HepG2 (cell line): ENCODE data around the gene NME4. TPM values are rescaled to one million over a fixed set of nuclear protein-coding genes. Genes with fewer than 3 reads are reported as not detected.
A peak's percentile ranks its signal among the peaks of the same experiment; 100 is the strongest.
"Not testable (repeated sequence)": the region's sequence is repeated elsewhere in the genome, so short reads cannot be mapped to it uniquely, and the experiment has no call there.

Source experiments
- ATAC-seq: fragments of 200-7000 bp; cut with Tn5 transposase; 3 replicates; pipeline ENCODE4 v1.9.1; 2020; ENCODE audit warnings: mild to moderate bottlenecking, moderate library complexity
- BruUV-seq: library from RNA; stranded (reverse); fragments of 400-500 nt; replicated peaks from 2 replicates; lab custom pipeline; 2021; lab: Mats Ljungman, UMichigan
- CTCF ChIA-PET: fragments of 300-600 bp; formaldehyde crosslinking; extraction: SDS; loops from one replicate; lab custom pipeline; 2021; ENCODE audit warnings: low total read pairs, inconsistent platforms, low intra/inter-chr PET ratio; lab: Yijun Ruan, JAX
- POLR2A ChIA-PET: fragments of 350-600 bp; sonication (Branson Sonifier 250); formaldehyde crosslinking; loops from one replicate; lab custom pipeline; 2020; ENCODE audit warnings: antibody characterized with exemption, inconsistent platforms; lab: Yijun Ruan, JAX
- DNase-seq: peaks from one replicate; pipeline ENCODE4 v3.0.0-alpha.2; 2015; ENCODE audit warnings: low spot score
- FAIRE-seq: peaks from 3 replicates; lab custom pipeline; 2011; peaks lifted over from hg19 to GRCh38; lab: Jason Lieb, UNC
- H2AFZ ChIP-seq: one replicate; pipeline ENCODE4 v1.6.1; 2011; ENCODE audit warnings: low read length, inconsistent platforms
- H3K27ac ChIP-seq: fragments of 300-600 bp; 3 replicates; pipeline ENCODE4 v1.8.0; 2011; ENCODE audit warnings: mixed run types, mild to moderate bottlenecking, mixed read lengths, low read length, inconsistent platforms; ENCODE audit not compliant: insufficient read depth; ENCODE audit errors: extremely low read length
- H3K27me3 ChIP-seq, 2 experiments: fragments of 200-600 bp in 1 of 2; 2 replicates in 1 of 2; 3 replicates in 1 of 2; pipeline versions ENCODE4 v1.6.0 to v1.8.0; 2011; ENCODE audit warnings: low read length in 2 of 2, mild to moderate bottlenecking in 2 of 2, moderate library complexity in 2 of 2, inconsistent platforms in 1 of 2; ENCODE audit not compliant: insufficient read depth in 2 of 2, control insufficient read depth in 1 of 2
- H3K36me3 ChIP-seq, 2 experiments: fragments of 200-600 bp in 1 of 2; replicated peaks in 1 of 2; 2 replicates in 1 of 2; 3 replicates in 1 of 2; pipeline versions ENCODE4 v1.5.1 to v1.8.0; 2011; ENCODE audit warnings: low read length in 2 of 2, inconsistent platforms in 1 of 2; ENCODE audit not compliant: insufficient read depth in 2 of 2, control insufficient read depth in 1 of 2
- H3K4me1 ChIP-seq: 2 replicates; pipeline ENCODE4 v1.5.1; 2012; ENCODE audit warnings: low read length, inconsistent platforms; ENCODE audit not compliant: insufficient read depth
- H3K4me2 ChIP-seq: 2 replicates; pipeline ENCODE4 v1.6.0; 2011; ENCODE audit warnings: low read depth, low read length, inconsistent platforms
- H3K4me3 ChIP-seq, 3 experiments: fragments of 200-600 bp in 1 of 3; sonication (generic), shearing (Covaris generic) in 1 of 3; replicated peaks in 1 of 3; 2 replicates each; pipeline ENCODE4 v1.5.1; 2011 to 2016; ENCODE audit warnings: low read length in 3 of 3, inconsistent platforms in 2 of 3, low read depth in 2 of 3, mild to moderate bottlenecking in 2 of 3, control low read depth in 1 of 3, mixed read lengths in 1 of 3; ENCODE audit not compliant: insufficient read depth in 1 of 3
- H3K79me2 ChIP-seq: one replicate; pipeline ENCODE4 v1.6.1; 2011; ENCODE audit warnings: low read length, inconsistent platforms; ENCODE audit not compliant: insufficient read depth
- H3K9ac ChIP-seq: 2 replicates; pipeline ENCODE4 v1.6.0; 2011; ENCODE audit warnings: mild to moderate bottlenecking, low read depth, low read length, inconsistent platforms; ENCODE audit not compliant: insufficient read depth
- H3K9me3 ChIP-seq: 2 replicates; pipeline ENCODE4 v1.5.1; 2012; ENCODE audit warnings: mild to moderate bottlenecking, low read length
- H4K20me1 ChIP-seq: 2 replicates; pipeline ENCODE4 v1.6.0; 2011; ENCODE audit warnings: inconsistent platforms, mild to moderate bottlenecking, low read length, moderate library complexity; ENCODE audit not compliant: insufficient read depth
- HNRNPL ChIP-seq: fragments of 200-400 bp; formaldehyde crosslinking; IDR thresholded peaks from 2 replicates; pipeline ENCODE4 v1.6.1; 2017; ENCODE audit warnings: mild to moderate bottlenecking, low read depth, low read length
- NFE2 ChIP-seq: sonication (generic); formaldehyde crosslinking; IDR thresholded peaks from 2 replicates; pipeline ENCODE4 v1.4.0; 2020; ENCODE audit warnings: missing genetic modification reagents
- SP140L ChIP-seq: sonication (generic); formaldehyde crosslinking; IDR thresholded peaks from 2 replicates; pipeline ENCODE4 v1.4.0; 2020; ENCODE audit warnings: missing genetic modification reagents, borderline replicate concordance
- ZFP37 ChIP-seq: sonication (generic); formaldehyde crosslinking; IDR thresholded peaks from 2 replicates; pipeline ENCODE4 v1.4.0; 2020; ENCODE audit warnings: missing genetic modification reagents, borderline replicate concordance
- WGBS: methylation state at CpG from one replicate; pipeline ENCODE4 v1.1.6; 2017; ENCODE audit warnings: low lambda C conversion rate; 5-methylcytosine and 5-hydroxymethylcytosine counted together
- in situ Hi-C: cut with HindIII; loops from 2 replicates; pipeline ENCODE4 v1.10.0; 2017; ENCODE audit warnings: low pct_unique_long_range_greater_than_20kb; ENCODE audit not compliant: extremely low pct_ligation_motif_present
- intact Hi-C: fragments of 100-400 bp; cut with micrococcal nuclease; formaldehyde crosslinking; loops from one replicate; pipeline ENCODE4 v1.10.0; 2022; ENCODE audit not compliant: unreplicated experiment
- polyA plus RNA-seq, 8 experiments: library from polyadenylated mRNA; depleted of rRNA in 3 of 8; stranded (reverse) in 7 of 8; unstranded in 1 of 8; fragments of >200 nt; fragmentation: Illumina TruSeq in 4 of 8; extraction: Trizol in 4 of 8; gene quantifications; 2 replicates each; pipeline versions ENCODE4 v1.2.1 to v1.2.3, GENCODE V29; 2011 to 2016; ENCODE audit warnings: low read depth in 4 of 8, missing spikeins in 1 of 8, mixed read lengths in 1 of 8; ENCODE audit not compliant: insufficient read depth in 1 of 8
- total RNA-seq, 5 experiments: library from RNA; depleted of rRNA; stranded (reverse); fragments of >200 nt; fragmentation: Illumina TruSeq; extraction: Trizol; gene quantifications; 2 replicates each; pipeline ENCODE4 v1.2.3, GENCODE V29; 2016; ENCODE audit warnings: low read depth in 1 of 5

Gene NME4
- total and polyA plus RNA-seq, 2 of the 13 experiments (the other 11 are each of a cell fraction or from before 2014, with no cell fraction given): 121 to 263 TPM

DNA sequence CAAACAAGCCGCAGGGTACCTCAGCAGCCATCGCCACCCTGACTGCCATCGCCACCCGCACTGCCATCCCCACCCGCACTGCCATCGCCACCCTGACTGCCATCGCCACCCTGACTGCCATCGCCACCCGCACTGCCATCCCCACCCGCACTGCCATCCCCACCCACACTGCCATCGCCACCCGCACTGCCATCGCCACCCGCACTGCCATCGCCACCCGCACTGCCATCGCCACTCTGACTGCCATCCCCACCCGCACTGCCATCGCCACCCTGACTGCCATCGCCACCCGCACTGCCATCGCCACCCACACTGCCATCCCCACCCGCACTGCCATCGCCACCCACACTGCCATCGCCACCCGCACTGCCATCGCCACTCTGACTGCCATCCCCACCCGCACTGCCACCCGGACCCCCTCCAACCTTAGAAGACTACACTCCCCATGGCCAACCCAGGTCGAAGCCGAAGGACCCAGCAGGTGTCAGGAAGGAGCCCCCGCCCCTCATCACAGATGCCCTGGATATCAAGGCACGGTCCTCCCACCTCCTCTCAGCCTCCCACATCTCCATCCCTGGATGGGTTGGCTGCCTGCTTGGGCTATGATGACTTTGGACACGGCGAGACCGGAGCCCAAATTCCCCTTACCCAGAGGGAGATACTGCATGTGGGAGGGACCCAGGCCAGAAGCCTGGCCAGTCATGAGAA is 18.7 kb upstream of the NME4 start:
- TF ChIP-seq HNRNPL: peak; percentile 78
- POLR2A ChIA-PET: interaction anchor here (5.9 kb wide), 1 partner anchor 8 kb away, joined by 27 read pairs; the partner anchor contains the start of gene MRPL28
- H3K27me3 ChIP-seq, CTCF ChIA-PET, H3K27ac ChIP-seq, H3K9me3 ChIP-seq, in situ Hi-C loops, ATAC-seq, BruUV-seq, FAIRE-seq, H4K20me1 ChIP-seq, H2AFZ ChIP-seq, DNase-seq, H3K4me2 ChIP-seq, intact Hi-C loops, H3K9ac ChIP-seq, H3K4me3 ChIP-seq: not testable (repeated sequence)
- 92% methylated on average over 35 of the region's 36 CpGs for WGBS
- Histone ChIP-seq H3K36me3 (peaks cover 16 to 22% of the 10 kb centered on the region in 2 experiments; a peak in 4 of 5 replicates), H3K4me1 (peaks cover 27% of the 10 kb centered on the region), H3K79me2 (peaks cover 16% of the 10 kb centered on the region)

GRCh38 chr16:378821-379182 is 18.2 kb upstream of the NME4 start:
- intact Hi-C loops (no loop called here), in situ Hi-C loops (no loop called here)
- ChIA-PET CTCF (no interaction called here), POLR2A (interaction anchor here (1.0 to 5.9 kb wide), 2 partner anchors 8 to 148 kb away, joined by 3 to 27 read pairs; partner anchors contain the start of gene MRPL28)
- Histone ChIP-seq H4K20me1 (no peaks in the 10 kb centered on the region), H3K36me3 (peaks cover 16 to 22% of the 10 kb centered on the region in 2 experiments; a peak in 4 of 5 replicates), H3K79me2 (peaks cover 16% of the 10 kb centered on the region), H3K4me1 (peaks cover 32% of the 10 kb centered on the region), H3K4me2 (peak overlapping the region; percentile 10; the same call in 1 of the 2 replicates), H3K27ac (no peak overlapping the region), H3K9me3 (no peaks in the 10 kb centered on the region), H2AFZ (no peak overlapping the region), H3K27me3 (no peaks in the 10 kb centered on the region), H3K4me3 (no peak overlapping the region), H3K9ac (0 out of 2 replicates have a peak overlapping the region, but pooled peaks have one; percentile 4)
- TF ChIP-seq SP140L (CRISPR knock-in tag) (no peak), NFE2 (no peak), ZFP37 (no peak)
- FAIRE-seq (no peak), ATAC-seq (no peak), DNase-seq (no peak)
- no TSS peak for BruUV-seq
- 65% methylated on average over 7 of the region's 14 CpGs for WGBS
